Upper lobe of left lung (tissue), 4 donors: ENCODE data around the gene TASOR2.

Source experiments
- CTCF ChIP-seq, 6 experiments: fragments of 450-650 bp in 4 of 6; fragments of 200-600 bp in 2 of 6; sonication (generic) in 2 of 6; IDR thresholded peaks; one replicate each; pipeline ENCODE4 v1.5.1; 2016 to 2019; ENCODE audit warnings: antibody characterized with exemption in 6 of 6
- EP300 ChIP-seq, 4 donors: sonication (generic); formaldehyde crosslinking; IDR thresholded peaks; one replicate each; pipeline ENCODE4 v1.5.1; 2017; ENCODE audit warnings: antibody characterized with exemption in 4 of 4, control low read depth in 2 of 4
- POLR2A ChIP-seq, 4 donors: fragments of 450-650 bp; IDR thresholded peaks; one replicate each; pipeline ENCODE4 v1.5.1; 2016 to 2017; ENCODE audit warnings: antibody characterized with exemption in 4 of 4, mild to moderate bottlenecking in 2 of 4

- TF ChIP-seq CTCF (IDR thresholded peaks at IDR 0.05): no peak
- no peak for TF ChIP-seq POLR2A (IDR thresholded peaks at IDR 0.05)
- no peak for TF ChIP-seq EP300 (IDR thresholded peaks at IDR 0.05)
These were observed 15.0 kb upstream of the TASOR2 start for GRCh38 chr10:5669604-5670003.
